GM23338 (cell line): ENCODE measurements around the gene TREM1.
A peak's percentile ranks its signal among the peaks of the same experiment; 100 is the strongest.

Source experiments
- CREB1 ChIP-seq: fragments of 250-450 bp; sonication (Bioruptor Pico); IDR thresholded peaks from 2 replicates; pipeline ENCODE4 v1.5.0; 2020; ENCODE audit warnings: low read depth, mild to moderate bottlenecking, moderate library complexity
- EZH2 ChIP-seq: fragments of 200-600 bp; sonication (generic); IDR thresholded peaks from one replicate; pipeline ENCODE4 v1.8.0; 2017; ENCODE audit warnings: antibody characterized with exemption, mild to moderate bottlenecking, low read depth; ENCODE audit not compliant: unreplicated experiment
- EZH2phosphoT487 ChIP-seq: fragments of 200-600 bp; sonication (generic); IDR thresholded peaks from one replicate; pipeline ENCODE4 v1.8.1; 2018; ENCODE audit warnings: antibody characterized with exemption; ENCODE audit not compliant: unreplicated experiment
- POLR2AphosphoS5 ChIP-seq: IDR thresholded peaks from 2 replicates; pipeline ENCODE4 v1.6.1; 2016; ENCODE audit warnings: antibody characterized with exemption, low read depth
- TF ChIP-seq, protein P1 (sequence below), 2 experiments: fragments of 200-600 bp in 1 of 2; sonication (generic) in 1 of 2; conservative IDR thresholded peaks; 2 replicates each; pipeline versions ENCODE4 v1.5.1 to v1.6.1; 2016 to 2017; ENCODE audit warnings: antibody characterized with exemption in 2 of 2, low read depth in 2 of 2, mild to moderate bottlenecking in 2 of 2, moderate library complexity in 1 of 2
- TF ChIP-seq, protein P2 (sequence below): IDR thresholded peaks from 2 replicates; pipeline ENCODE4 v1.6.1; 2016; ENCODE audit warnings: antibody characterized with exemption
- TF ChIP-seq, protein P3 (sequence below): IDR thresholded peaks from one replicate; pipeline ENCODE4 v1.6.1; 2018; ENCODE audit warnings: antibody characterized with exemption; ENCODE audit not compliant: unreplicated experiment

DNA sequence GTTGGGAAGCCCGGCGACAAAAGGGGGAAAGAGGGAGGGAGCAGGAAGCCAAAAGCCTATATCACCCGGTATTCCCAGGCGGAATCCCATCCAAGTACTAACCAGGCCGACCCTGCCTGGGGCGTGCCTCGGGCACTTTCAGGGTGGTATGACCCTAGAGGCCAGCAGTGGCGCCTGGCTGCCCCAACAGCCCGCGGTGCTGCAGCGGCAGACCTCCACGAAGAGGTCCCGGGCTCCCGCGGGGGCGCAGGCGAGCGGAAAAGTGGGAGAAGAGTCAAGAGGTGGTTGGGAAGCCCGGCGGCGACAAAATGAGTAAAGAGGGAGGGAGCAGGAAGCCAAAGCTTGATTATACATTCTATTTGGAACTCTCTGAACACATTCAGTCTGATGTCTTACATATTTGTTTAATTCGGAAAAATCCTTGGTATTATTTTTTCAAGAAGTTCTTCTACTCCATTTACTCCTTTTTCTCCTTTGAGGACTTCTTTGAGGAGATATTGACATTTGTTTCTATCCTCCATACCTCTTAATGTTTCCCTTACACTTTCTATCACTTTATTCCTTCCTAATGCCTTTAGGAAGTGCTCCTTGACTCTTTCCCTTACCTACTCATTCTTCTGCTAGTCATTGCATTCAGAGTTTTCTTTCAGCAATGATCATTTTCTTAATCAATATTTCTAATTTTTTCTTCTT is 46.9 kb downstream of the TREM1 start:
- TF ChIP-seq, protein P1, sequence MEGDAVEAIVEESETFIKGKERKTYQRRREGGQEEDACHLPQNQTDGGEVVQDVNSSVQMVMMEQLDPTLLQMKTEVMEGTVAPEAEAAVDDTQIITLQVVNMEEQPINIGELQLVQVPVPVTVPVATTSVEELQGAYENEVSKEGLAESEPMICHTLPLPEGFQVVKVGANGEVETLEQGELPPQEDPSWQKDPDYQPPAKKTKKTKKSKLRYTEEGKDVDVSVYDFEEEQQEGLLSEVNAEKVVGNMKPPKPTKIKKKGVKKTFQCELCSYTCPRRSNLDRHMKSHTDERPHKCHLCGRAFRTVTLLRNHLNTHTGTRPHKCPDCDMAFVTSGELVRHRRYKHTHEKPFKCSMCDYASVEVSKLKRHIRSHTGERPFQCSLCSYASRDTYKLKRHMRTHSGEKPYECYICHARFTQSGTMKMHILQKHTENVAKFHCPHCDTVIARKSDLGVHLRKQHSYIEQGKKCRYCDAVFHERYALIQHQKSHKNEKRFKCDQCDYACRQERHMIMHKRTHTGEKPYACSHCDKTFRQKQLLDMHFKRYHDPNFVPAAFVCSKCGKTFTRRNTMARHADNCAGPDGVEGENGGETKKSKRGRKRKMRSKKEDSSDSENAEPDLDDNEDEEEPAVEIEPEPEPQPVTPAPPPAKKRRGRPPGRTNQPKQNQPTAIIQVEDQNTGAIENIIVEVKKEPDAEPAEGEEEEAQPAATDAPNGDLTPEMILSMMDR (conservative IDR thresholded peaks at IDR 0.05; ENCODE audit: low read depth in 2 of 2): peak in 1 of 2 experiments; percentile 30; a peak in 1 of 4 replicates
- TF ChIP-seq EZH2 (no peak), POLR2AphosphoS5 (no peak), CREB1 (CRISPR knock-in tag) (no peak), EZH2phosphoT487 (no peak)
- TF ChIP-seq, protein P2, sequence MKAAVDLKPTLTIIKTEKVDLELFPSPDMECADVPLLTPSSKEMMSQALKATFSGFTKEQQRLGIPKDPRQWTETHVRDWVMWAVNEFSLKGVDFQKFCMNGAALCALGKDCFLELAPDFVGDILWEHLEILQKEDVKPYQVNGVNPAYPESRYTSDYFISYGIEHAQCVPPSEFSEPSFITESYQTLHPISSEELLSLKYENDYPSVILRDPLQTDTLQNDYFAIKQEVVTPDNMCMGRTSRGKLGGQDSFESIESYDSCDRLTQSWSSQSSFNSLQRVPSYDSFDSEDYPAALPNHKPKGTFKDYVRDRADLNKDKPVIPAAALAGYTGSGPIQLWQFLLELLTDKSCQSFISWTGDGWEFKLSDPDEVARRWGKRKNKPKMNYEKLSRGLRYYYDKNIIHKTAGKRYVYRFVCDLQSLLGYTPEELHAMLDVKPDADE: no peak
- TF ChIP-seq, protein P3, sequence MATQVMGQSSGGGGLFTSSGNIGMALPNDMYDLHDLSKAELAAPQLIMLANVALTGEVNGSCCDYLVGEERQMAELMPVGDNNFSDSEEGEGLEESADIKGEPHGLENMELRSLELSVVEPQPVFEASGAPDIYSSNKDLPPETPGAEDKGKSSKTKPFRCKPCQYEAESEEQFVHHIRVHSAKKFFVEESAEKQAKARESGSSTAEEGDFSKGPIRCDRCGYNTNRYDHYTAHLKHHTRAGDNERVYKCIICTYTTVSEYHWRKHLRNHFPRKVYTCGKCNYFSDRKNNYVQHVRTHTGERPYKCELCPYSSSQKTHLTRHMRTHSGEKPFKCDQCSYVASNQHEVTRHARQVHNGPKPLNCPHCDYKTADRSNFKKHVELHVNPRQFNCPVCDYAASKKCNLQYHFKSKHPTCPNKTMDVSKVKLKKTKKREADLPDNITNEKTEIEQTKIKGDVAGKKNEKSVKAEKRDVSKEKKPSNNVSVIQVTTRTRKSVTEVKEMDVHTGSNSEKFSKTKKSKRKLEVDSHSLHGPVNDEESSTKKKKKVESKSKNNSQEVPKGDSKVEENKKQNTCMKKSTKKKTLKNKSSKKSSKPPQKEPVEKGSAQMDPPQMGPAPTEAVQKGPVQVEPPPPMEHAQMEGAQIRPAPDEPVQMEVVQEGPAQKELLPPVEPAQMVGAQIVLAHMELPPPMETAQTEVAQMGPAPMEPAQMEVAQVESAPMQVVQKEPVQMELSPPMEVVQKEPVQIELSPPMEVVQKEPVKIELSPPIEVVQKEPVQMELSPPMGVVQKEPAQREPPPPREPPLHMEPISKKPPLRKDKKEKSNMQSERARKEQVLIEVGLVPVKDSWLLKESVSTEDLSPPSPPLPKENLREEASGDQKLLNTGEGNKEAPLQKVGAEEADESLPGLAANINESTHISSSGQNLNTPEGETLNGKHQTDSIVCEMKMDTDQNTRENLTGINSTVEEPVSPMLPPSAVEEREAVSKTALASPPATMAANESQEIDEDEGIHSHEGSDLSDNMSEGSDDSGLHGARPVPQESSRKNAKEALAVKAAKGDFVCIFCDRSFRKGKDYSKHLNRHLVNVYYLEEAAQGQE: no peak
